ENCODE results near the gene GOT1.

The GOT1 gene

DNA sequence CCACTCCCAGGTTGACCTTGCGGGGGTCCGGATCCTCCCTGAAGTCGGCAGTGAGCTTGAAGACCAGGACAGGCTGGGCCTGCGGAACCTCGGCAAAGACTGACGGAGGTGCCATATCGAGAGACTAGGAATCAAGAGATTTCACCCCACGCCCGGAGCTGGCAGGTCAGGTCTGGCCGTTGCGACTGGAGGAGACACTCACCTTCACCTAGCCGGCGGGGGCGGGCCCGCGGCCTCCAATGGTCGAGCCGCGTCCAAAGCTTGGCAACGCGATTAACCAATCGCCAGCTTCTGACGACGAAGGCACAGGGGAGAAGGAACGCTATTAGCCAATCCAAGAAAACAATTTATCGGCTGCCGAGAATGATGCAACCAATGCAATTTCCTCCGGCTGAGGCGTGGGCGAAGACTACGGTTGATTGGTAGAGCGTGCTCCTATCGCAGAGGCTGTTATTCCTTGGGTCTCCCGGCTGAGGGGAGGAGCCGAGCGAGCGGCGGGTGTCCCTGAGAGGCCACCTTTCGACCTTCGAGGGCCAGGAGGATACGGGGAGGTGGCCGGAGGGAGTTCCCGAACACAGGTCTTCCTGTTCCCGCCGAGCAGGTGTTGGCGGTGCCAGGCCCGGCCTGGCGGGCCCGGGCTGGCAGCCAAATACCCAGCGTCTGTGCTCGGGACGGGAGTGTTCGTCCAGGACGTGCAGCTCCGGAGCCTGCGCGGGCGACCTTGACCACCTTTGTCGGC, at the start of gene GOT1:
Gene GOT1, minus strand, starts transcription at position 174 of the 739 bp plus-strand sequence. Its CDS starts 59 bp downstream, at position 115.
- peak within 1 kb of the TSS; percentile 95 for H3K4me3 ChIP-seq (ENCODE audit: low read depth, low read length)
- peak; percentile 98 for DNase-seq (ENCODE audit: low read depth)
- TF ChIP-seq, protein P1, sequence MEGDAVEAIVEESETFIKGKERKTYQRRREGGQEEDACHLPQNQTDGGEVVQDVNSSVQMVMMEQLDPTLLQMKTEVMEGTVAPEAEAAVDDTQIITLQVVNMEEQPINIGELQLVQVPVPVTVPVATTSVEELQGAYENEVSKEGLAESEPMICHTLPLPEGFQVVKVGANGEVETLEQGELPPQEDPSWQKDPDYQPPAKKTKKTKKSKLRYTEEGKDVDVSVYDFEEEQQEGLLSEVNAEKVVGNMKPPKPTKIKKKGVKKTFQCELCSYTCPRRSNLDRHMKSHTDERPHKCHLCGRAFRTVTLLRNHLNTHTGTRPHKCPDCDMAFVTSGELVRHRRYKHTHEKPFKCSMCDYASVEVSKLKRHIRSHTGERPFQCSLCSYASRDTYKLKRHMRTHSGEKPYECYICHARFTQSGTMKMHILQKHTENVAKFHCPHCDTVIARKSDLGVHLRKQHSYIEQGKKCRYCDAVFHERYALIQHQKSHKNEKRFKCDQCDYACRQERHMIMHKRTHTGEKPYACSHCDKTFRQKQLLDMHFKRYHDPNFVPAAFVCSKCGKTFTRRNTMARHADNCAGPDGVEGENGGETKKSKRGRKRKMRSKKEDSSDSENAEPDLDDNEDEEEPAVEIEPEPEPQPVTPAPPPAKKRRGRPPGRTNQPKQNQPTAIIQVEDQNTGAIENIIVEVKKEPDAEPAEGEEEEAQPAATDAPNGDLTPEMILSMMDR (IDR thresholded peaks at IDR 0.05; ENCODE audit: low read depth, low read length, missing control alignments): no peak

DNA sequence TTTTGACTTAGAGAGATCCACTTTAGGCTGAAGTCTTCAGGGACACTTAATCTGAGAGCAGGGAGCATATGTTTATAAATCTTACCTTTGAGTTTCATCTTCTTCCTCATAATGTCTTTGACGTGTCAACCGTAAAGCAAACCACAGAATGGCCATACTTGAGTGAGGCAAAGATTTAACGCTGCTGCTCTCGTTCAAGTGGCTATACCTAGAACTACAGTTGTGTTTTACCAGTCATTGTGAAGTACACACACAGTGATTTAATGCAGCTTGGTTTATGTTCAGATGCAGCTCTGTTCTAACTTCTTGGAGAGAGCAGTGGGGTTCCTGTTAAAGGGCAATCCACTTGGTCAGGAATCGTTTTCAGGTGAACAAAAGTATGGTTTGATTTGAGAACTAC, 39.9 kb upstream of the GOT1 start:
- no peak overlapping the region for H3K4me3 ChIP-seq (ENCODE audit: low read depth, low read length)
- TF ChIP-seq, protein P1 (IDR thresholded peaks at IDR 0.05; ENCODE audit: low read depth, low read length, missing control alignments): no peak
- no peak for DNase-seq (ENCODE audit: low read depth)

DNA sequence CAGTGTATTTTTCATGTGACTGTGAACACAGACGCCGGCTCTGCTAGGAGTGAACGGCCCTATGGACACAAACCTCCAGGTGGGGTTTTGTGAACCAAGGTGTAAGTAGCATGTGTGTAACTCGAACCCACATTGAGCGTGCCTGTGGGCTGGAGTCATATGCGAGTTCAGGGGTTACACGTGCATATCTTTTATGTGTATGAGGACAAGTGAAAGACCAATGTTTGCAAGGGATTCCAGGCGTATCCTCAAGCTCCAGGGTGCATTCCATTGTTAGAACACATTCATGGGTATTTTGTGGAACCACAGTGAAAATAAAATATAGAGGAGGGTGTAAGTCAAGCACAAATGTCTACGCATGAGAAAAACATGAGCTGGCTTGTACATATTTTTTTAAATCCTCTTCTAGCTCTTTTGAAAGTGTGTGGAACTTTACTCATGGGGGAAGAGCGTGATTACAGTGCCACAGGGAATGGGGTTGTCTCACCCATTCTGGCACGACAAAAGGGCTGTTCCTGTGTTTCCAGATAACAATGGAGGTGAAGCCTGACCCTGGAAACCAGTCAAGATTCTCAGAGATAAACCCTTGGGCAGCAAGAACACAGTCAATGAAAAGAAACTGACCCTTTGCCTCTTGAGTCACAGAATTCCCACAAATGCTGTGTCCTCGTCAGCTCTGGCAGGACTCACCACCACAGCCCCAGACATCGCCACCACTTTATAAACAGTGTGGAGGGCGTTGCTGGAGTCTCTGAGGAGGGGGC, 37.0 kb upstream of the GOT1 start:
- no peak overlapping the region for H3K4me3 ChIP-seq (ENCODE audit: low read depth, low read length)
- TF ChIP-seq, protein P1 (IDR thresholded peaks at IDR 0.05; ENCODE audit: low read depth, low read length, missing control alignments): no peak
- no peak for DNase-seq (ENCODE audit: low read depth)

DNA sequence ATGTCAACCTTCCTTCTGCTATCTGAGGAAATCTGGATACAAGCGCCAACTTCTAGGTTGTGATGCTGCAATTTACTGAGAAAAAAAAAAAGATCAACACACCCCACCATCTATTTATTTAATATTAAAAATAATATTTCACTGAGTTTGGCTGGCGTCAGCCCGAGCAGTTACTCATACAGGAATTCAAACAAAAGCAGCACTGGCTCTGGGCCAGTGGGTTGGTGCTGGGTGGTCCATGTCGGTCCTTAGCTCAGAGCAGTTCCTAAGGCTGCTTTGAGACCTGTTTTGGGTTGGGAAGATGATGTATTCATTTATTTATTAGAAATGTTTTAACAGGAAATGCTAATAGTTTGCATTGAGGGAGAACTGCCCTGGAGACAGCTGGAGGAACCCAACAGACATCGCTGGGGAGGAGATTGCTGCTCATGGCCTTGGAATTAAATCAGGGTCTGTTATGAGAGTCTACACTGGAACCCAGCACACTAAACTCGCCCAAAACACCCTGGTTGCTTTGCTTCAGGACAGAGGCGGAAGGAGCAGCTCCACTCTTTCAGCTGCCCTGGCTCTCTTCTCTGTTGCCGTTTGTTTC, 36.3 kb upstream of the GOT1 start:
- no peak for DNase-seq (ENCODE audit: low read depth)

DNA sequence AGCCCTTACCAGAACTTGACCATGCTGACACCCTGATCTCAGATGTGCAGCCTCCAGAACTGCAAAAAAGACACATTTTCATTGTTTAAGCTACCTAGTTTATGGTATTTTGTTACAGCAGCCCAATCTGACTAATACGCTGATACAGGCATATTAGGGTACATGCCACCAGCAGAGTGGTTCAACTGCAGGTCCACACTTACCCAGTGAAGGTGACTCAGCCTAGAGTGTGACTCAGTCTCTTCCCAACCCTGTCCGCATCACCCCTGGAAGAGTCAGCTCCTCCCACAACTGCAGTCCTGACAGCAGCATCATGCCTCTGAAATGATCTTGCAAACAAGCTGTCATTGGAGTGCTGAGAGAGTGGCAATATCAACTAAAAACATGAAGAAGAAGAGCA, 30.8 kb upstream of the GOT1 start:
- no peak overlapping the region for H3K4me3 ChIP-seq (ENCODE audit: low read depth, low read length)
- TF ChIP-seq, protein P1 (IDR thresholded peaks at IDR 0.05; ENCODE audit: low read depth, low read length, missing control alignments): no peak
- DNase-seq (ENCODE audit: low read depth): no peak

More for the DNA sequence above, 36.3 kb upstream of the GOT1 start:
- H3K4me3 ChIP-seq (ENCODE audit: low read depth, low read length): no peak overlapping the region
- TF ChIP-seq, protein P1 (IDR thresholded peaks at IDR 0.05; ENCODE audit: low read depth, low read length, missing control alignments): no peak

DNA sequence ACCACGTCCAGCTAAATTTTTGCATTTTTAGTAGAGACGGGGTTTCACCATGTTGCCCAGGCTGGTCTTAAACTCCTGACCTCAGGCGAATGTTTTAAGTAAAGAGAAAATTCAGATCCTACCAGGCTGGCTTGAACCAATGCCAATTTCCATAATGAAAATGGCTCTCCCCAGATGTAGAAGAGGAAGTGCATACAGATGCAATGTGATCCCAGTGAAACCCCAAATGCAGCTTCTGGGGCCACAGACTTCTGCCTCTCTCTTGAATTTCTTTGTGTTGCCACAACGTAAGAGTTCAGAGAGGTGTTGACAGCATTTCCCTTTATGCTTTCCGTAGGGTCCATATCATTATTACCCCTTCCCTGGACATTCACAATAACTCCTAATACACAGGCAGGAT, 29.6 kb upstream of the GOT1 start:
- TF ChIP-seq, protein P1 (IDR thresholded peaks at IDR 0.05; ENCODE audit: low read depth, low read length, missing control alignments): no peak
- DNase-seq (ENCODE audit: low read depth): no peak

More for the DNA sequence above, 29.6 kb upstream of the GOT1 start:
- H3K4me3 ChIP-seq (ENCODE audit: low read depth, low read length): no peak overlapping the region

All from GM12864 (cell line).